ENCODE measurements around the gene CIBAR2. TPM values are rescaled to one million over a fixed set of nuclear protein-coding genes. Genes with fewer than 3 reads are reported as not detected.

The CIBAR2 gene
- total and polyA plus RNA-seq, 9 of the 15 experiments (the other 6 are each of a cell fraction or from before 2014, with no cell fraction given), result not detected

DNA sequence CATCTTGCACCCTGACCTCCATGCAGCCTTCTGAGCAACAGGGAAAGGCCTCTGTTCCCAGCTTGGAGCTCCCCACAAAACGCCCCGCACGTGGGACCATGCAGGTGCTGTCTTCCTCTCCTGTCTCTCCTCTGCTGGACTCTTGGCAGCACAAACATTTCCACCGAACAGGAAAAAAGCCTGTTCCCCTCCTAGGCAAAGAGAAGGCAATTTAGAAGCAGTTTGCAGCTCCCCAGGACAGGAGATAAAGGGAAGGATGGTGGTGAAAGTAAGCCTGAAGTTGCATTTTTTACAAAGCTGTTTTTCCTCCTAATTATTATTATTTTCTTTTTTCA, 7.7 kb upstream of the CIBAR2 start:
- BruUV-seq (replicated peaks), result no TSS peak
- Histone ChIP-seq H3K9me3 (replicated peaks; ENCODE audit: control insufficient read depth, insufficient read depth, low read depth, low read length) (peaks cover 5% of the 10 kb centered on the region), H3K9ac (ENCODE audit: insufficient read depth in 1 of 2, low read depth in 2 of 2, low read length in 2 of 2) (peak overlapping the region in 1 of 2 experiments; percentile 73; a peak in 1 of 4 replicates), H3K9me1 (ENCODE audit: control insufficient read depth, insufficient read depth, low read length) (no peaks in the 10 kb centered on the region), H3K4me3 (no peak overlapping the region), H3K4me1 (replicated peaks in 1 of 2; ENCODE audit: control insufficient read depth in 2 of 2, insufficient read depth in 2 of 2, low read length in 2 of 2) (peaks cover 0 to 9% of the 10 kb centered on the region in 2 experiments; a peak in 2 of 5 replicates), H3K4me2 (ENCODE audit: insufficient read depth, low read length) (no peak overlapping the region), H2AFZ (ENCODE audit: low read depth, low read length) (no peak overlapping the region), H3K27ac (ENCODE audit: extremely low read depth, low read depth, low read length) (no peak overlapping the region), H3K79me2 (ENCODE audit: control insufficient read depth, insufficient read depth, low read length) (no peaks in the 10 kb centered on the region), H4K20me1 (replicated peaks; ENCODE audit: control insufficient read depth, insufficient read depth, low read length) (no peaks in the 10 kb centered on the region), H3K36me3 (ENCODE audit: control insufficient read depth, insufficient read depth, low read length) (no peaks in the 10 kb centered on the region), H3K27me3 (ENCODE audit: control insufficient read depth in 2 of 2, insufficient read depth in 2 of 2, low read length in 2 of 2) (0 out of 5 replicates have a peak, but pooled peaks cover 0 to 4% of the 10 kb centered on the region in 2 experiments)
- DNase-seq (ENCODE audit: extremely low read depth in 1 of 4, low spot score in 3 of 4) (no peak), FAIRE-seq (no peak), ATAC-seq (no peak)
- POLR2A ChIA-PET, result no interaction called here
- 26% methylated on average over 4 of the region's 4 CpGs for WGBS (ENCODE audit: insufficient coverage, low coverage, missing lambda C conversion rate)
- in situ Hi-C loops (cut with MboI) (loop anchor here (25.0 kb wide), 1 partner anchor 892 kb away; no protein-coding TSS in a partner anchor), intact Hi-C loops (cut with micrococcal nuclease) (no loop called here)
- CTCF ChIA-PET (ENCODE audit: low intra/inter-chr PET ratio), result no interaction called here
- TF ChIP-seq, protein P1, sequence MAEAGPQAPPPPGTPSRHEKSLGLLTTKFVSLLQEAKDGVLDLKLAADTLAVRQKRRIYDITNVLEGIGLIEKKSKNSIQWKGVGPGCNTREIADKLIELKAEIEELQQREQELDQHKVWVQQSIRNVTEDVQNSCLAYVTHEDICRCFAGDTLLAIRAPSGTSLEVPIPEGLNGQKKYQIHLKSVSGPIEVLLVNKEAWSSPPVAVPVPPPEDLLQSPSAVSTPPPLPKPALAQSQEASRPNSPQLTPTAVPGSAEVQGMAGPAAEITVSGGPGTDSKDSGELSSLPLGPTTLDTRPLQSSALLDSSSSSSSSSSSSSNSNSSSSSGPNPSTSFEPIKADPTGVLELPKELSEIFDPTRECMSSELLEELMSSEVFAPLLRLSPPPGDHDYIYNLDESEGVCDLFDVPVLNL (CRISPR knock-in tag; IDR thresholded peaks at IDR 0.05; ENCODE audit: low read depth), result no peak
- TF ChIP-seq, protein P2, sequence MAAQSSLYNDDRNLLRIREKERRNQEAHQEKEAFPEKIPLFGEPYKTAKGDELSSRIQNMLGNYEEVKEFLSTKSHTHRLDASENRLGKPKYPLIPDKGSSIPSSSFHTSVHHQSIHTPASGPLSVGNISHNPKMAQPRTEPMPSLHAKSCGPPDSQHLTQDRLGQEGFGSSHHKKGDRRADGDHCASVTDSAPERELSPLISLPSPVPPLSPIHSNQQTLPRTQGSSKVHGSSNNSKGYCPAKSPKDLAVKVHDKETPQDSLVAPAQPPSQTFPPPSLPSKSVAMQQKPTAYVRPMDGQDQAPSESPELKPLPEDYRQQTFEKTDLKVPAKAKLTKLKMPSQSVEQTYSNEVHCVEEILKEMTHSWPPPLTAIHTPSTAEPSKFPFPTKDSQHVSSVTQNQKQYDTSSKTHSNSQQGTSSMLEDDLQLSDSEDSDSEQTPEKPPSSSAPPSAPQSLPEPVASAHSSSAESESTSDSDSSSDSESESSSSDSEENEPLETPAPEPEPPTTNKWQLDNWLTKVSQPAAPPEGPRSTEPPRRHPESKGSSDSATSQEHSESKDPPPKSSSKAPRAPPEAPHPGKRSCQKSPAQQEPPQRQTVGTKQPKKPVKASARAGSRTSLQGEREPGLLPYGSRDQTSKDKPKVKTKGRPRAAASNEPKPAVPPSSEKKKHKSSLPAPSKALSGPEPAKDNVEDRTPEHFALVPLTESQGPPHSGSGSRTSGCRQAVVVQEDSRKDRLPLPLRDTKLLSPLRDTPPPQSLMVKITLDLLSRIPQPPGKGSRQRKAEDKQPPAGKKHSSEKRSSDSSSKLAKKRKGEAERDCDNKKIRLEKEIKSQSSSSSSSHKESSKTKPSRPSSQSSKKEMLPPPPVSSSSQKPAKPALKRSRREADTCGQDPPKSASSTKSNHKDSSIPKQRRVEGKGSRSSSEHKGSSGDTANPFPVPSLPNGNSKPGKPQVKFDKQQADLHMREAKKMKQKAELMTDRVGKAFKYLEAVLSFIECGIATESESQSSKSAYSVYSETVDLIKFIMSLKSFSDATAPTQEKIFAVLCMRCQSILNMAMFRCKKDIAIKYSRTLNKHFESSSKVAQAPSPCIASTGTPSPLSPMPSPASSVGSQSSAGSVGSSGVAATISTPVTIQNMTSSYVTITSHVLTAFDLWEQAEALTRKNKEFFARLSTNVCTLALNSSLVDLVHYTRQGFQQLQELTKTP (IDR thresholded peaks at IDR 0.05; ENCODE audit: low read depth in 1 of 2, partially characterized antibody in 2 of 2), result no peak
- no peak for TF ChIP-seq SREBF2 (CRISPR knock-in tag; IDR thresholded peaks at IDR 0.05)
- TF ChIP-seq, protein P3, sequence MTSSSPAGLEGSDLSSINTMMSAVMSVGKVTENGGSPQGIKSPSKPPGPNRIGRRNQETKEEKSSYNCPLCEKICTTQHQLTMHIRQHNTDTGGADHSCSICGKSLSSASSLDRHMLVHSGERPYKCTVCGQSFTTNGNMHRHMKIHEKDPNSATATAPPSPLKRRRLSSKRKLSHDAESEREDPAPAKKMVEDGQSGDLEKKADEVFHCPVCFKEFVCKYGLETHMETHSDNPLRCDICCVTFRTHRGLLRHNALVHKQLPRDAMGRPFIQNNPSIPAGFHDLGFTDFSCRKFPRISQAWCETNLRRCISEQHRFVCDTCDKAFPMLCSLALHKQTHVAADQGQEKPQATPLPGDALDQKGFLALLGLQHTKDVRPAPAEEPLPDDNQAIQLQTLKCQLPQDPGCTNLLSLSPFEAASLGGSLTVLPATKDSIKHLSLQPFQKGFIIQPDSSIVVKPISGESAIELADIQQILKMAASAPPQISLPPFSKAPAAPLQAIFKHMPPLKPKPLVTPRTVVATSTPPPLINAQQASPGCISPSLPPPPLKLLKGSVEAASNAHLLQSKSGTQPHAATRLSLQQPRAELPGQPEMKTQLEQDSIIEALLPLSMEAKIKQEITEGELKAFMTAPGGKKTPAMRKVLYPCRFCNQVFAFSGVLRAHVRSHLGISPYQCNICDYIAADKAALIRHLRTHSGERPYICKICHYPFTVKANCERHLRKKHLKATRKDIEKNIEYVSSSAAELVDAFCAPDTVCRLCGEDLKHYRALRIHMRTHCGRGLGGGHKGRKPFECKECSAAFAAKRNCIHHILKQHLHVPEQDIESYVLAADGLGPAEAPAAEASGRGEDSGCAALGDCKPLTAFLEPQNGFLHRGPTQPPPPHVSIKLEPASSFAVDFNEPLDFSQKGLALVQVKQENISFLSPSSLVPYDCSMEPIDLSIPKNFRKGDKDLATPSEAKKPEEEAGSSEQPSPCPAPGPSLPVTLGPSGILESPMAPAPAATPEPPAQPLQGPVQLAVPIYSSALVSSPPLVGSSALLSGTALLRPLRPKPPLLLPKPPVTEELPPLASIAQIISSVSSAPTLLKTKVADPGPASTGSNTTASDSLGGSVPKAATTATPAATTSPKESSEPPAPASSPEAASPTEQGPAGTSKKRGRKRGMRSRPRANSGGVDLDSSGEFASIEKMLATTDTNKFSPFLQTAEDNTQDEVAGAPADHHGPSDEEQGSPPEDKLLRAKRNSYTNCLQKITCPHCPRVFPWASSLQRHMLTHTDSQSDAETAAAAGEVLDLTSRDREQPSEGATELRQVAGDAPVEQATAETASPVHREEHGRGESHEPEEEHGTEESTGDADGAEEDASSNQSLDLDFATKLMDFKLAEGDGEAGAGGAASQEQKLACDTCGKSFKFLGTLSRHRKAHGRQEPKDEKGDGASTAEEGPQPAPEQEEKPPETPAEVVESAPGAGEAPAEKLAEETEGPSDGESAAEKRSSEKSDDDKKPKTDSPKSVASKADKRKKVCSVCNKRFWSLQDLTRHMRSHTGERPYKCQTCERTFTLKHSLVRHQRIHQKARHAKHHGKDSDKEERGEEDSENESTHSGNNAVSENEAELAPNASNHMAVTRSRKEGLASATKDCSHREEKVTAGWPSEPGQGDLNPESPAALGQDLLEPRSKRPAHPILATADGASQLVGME (CRISPR knock-in tag; IDR thresholded peaks at IDR 0.05), result no peak
- no peak for TF ChIP-seq CCAR2 (IDR thresholded peaks at IDR 0.05; ENCODE audit: low read depth, low read length)
- TF ChIP-seq MAZ (CRISPR knock-in tag; conservative IDR thresholded peaks at IDR 0.05 in 1 of 2, IDR thresholded peaks at IDR 0.05 in 1 of 2), result no peak
- TF ChIP-seq FOSL1 (tag; conservative IDR thresholded peaks at IDR 0.05), result no peak
- TF ChIP-seq, protein P4, sequence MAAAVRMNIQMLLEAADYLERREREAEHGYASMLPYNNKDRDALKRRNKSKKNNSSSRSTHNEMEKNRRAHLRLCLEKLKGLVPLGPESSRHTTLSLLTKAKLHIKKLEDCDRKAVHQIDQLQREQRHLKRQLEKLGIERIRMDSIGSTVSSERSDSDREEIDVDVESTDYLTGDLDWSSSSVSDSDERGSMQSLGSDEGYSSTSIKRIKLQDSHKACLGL (CRISPR knock-in tag; IDR thresholded peaks at IDR 0.05; ENCODE audit: borderline replicate concordance, poor library complexity, severe bottlenecking), result no peak

Measured in K562 (cell line).